GM12878 (cell line): ENCODE measurements around the gene CNKSR3. TPM values are rescaled to one million over a fixed set of nuclear protein-coding genes. Genes with fewer than 3 reads are reported as not detected.

Source experiments
- ATAC-seq: fragments of 200-7000 bp; cut with Tn5 transposase; 3 replicates; pipeline ENCODE4 v1.9.1; 2020; ENCODE audit warnings: mild to moderate bottlenecking, moderate library complexity
- BruUV-seq: library from RNA; stranded (reverse); fragments of 400-500 nt; replicated peaks from 2 replicates; lab custom pipeline; 2021; lab: Mats Ljungman, UMichigan
- CTCF ChIA-PET: fragments of 300-600 bp; sonication (Branson Sonifier 250); formaldehyde crosslinking; extraction: SDS; loops from one replicate; lab custom pipeline; 2021; ENCODE audit warnings: inconsistent platforms; lab: Yijun Ruan, JAX
- POLR2A ChIA-PET: fragments of 350-600 bp; formaldehyde crosslinking; extraction: SDS; loops from one replicate; lab custom pipeline; 2021; ENCODE audit warnings: inconsistent platforms; lab: Charles Lee
- RAD21 ChIA-PET: fragments of 300-600 bp; sonication (Branson Sonifier 250); formaldehyde crosslinking; loops from one replicate; lab custom pipeline; 2023; ENCODE audit warnings: antibody characterized with exemption; ENCODE audit not compliant: unreplicated experiment; lab: Charles Lee
- SMC1A ChIA-PET: fragments of 300-600 bp; sonication (Branson Sonifier 250); formaldehyde crosslinking; loops from one replicate; lab custom pipeline; 2023; ENCODE audit not compliant: unreplicated experiment, uncharacterized antibody; lab: Charles Lee
- DNase-seq: peaks from one replicate; pipeline ENCODE4 v3.0.0-alpha.2; 2011; ENCODE audit warnings: low read depth, low spot score
- FAIRE-seq: peaks from 3 replicates; lab custom pipeline; 2011; peaks lifted over from hg19 to GRCh38; lab: Jason Lieb, UNC
- H2AFZ ChIP-seq: 2 replicates; pipeline ENCODE4 v1.6.0; 2011; ENCODE audit warnings: low read depth, low read length, control low read depth; ENCODE audit not compliant: control insufficient read depth
- H3K27ac ChIP-seq: 2 replicates; pipeline ENCODE4 v1.5.1; 2011; ENCODE audit warnings: control low read depth; ENCODE audit not compliant: control insufficient read depth, insufficient read depth
- H3K27me3 ChIP-seq, 2 experiments: replicated peaks in 1 of 2; 2 replicates each; pipeline versions ENCODE4 v1.6.0 to v1.6.1; 2011; ENCODE audit warnings: low read length in 1 of 2; ENCODE audit not compliant: control insufficient read depth in 2 of 2, insufficient read depth in 2 of 2
- H3K36me3 ChIP-seq, 2 experiments: 2 replicates each; pipeline ENCODE4 v1.5.1; 2011; ENCODE audit warnings: low read length in 1 of 2; ENCODE audit not compliant: control insufficient read depth in 2 of 2, insufficient read depth in 2 of 2
- H3K4me1 ChIP-seq: 2 replicates; pipeline ENCODE4 v1.6.1; 2011; ENCODE audit warnings: mild to moderate bottlenecking, low read length, moderate library complexity, mixed read lengths; ENCODE audit not compliant: control insufficient read depth, insufficient read depth
- H3K4me2 ChIP-seq: 2 replicates; pipeline ENCODE4 v1.6.0; 2011; ENCODE audit warnings: control low read depth; ENCODE audit not compliant: control insufficient read depth, insufficient read depth
- H3K4me3 ChIP-seq: fragments of 200-600 bp; sonication (generic); 2 replicates; pipeline ENCODE4 v1.5.1; 2016
- H3K79me2 ChIP-seq: 2 replicates; pipeline ENCODE4 v1.6.0; 2011; ENCODE audit warnings: low read length; ENCODE audit not compliant: control insufficient read depth, insufficient read depth
- H3K9ac ChIP-seq: 2 replicates; pipeline ENCODE4 v1.8.0; 2011; ENCODE audit warnings: low read length, control low read depth, mixed read lengths; ENCODE audit not compliant: control insufficient read depth, insufficient read depth
- H3K9me3 ChIP-seq: replicated peaks from 3 replicates; pipeline ENCODE4 v1.5.1; 2011; ENCODE audit warnings: mild to moderate bottlenecking, low read length; ENCODE audit not compliant: control insufficient read depth, insufficient read depth
- H4K20me1 ChIP-seq: 2 replicates; pipeline ENCODE4 v1.6.0; 2011; ENCODE audit not compliant: control insufficient read depth, insufficient read depth
- ATF7 ChIP-seq: fragments of 450-650 bp; IDR thresholded peaks from 2 replicates; pipeline ENCODE4 v1.6.1; 2016; ENCODE audit warnings: low read depth, mild to moderate bottlenecking
- BCL11A ChIP-seq: IDR thresholded peaks from 2 replicates; pipeline ENCODE4 v1.6.1; 2011; ENCODE audit warnings: low read depth, low read length
- EGR1 ChIP-seq, 2 experiments: IDR thresholded peaks; 1 replicate in 1 of 2; 2 replicates in 1 of 2; pipeline ENCODE4 v1.6.1; 2011 to 2012; ENCODE audit warnings: low read depth in 2 of 2, low read length in 2 of 2, borderline replicate concordance in 1 of 2, mild to moderate bottlenecking in 1 of 2, moderate library complexity in 1 of 2
- GATAD2B ChIP-seq: fragments of 450-650 bp; conservative IDR thresholded peaks from 2 replicates; pipeline ENCODE4 v1.6.1; 2017; ENCODE audit warnings: low read depth, mild to moderate bottlenecking, moderate library complexity
- JUND ChIP-seq: IDR thresholded peaks from 2 replicates; pipeline ENCODE4 v1.6.1; 2012; ENCODE audit warnings: low read depth, mild to moderate bottlenecking, low read length, improper control_type of control experiment, moderate library complexity
- KAT2A ChIP-seq: conservative IDR thresholded peaks from 2 replicates; pipeline ENCODE4 v1.6.1; 2011; ENCODE audit warnings: low read depth, low read length; ENCODE audit not compliant: control insufficient read depth
- NFYB ChIP-seq: IDR thresholded peaks from 2 replicates; pipeline ENCODE4 v1.6.1; 2011; ENCODE audit warnings: low read depth, mild to moderate bottlenecking, low read length, improper control_type of control experiment, moderate library complexity; ENCODE audit not compliant: insufficient read depth
- RUNX3 ChIP-seq: IDR thresholded peaks from 2 replicates; pipeline ENCODE4 v1.6.1; 2012; ENCODE audit warnings: low read length, inconsistent platforms
- SIN3A ChIP-seq: IDR thresholded peaks from 2 replicates; pipeline ENCODE4 v1.6.1; 2012; ENCODE audit warnings: low read depth, low read length, improper control_type of control experiment
- TCF3 ChIP-seq: IDR thresholded peaks from 2 replicates; pipeline ENCODE4 v1.6.1; 2012; ENCODE audit warnings: low read depth, mild to moderate bottlenecking, low read length, borderline replicate concordance; ENCODE audit not compliant: insufficient read depth
- ZNF622 ChIP-seq: fragments of 450-650 bp; IDR thresholded peaks from 2 replicates; pipeline ENCODE4 v1.6.1; 2017; ENCODE audit warnings: mild to moderate bottlenecking, inconsistent platforms
- WGBS: methylation state at CpG from one replicate; pipeline ENCODE4 v1.1.6; 2016; ENCODE audit warnings: low lambda C conversion rate; ENCODE audit not compliant: insufficient replicate concordance, insufficient coverage; ENCODE audit errors: missing lambda C conversion rate; 5-methylcytosine and 5-hydroxymethylcytosine counted together
- in situ Hi-C: fragments of 300-500 bp; cut with MboI; formaldehyde crosslinking; loops from 9 replicates; pipeline ENCODE4 v1.14.3; 2018; ENCODE audit warnings: mixed read lengths
- intact Hi-C: fragments of 100-400 bp; cut with micrococcal nuclease; formaldehyde crosslinking; loops from one replicate; pipeline ENCODE4 v1.14.2; 2022; ENCODE audit not compliant: unreplicated experiment
- polyA plus RNA-seq, 11 experiments: library from polyadenylated mRNA; depleted of rRNA in 4 of 11; unstranded in 6 of 11; stranded (reverse) in 5 of 11; fragments of >200 nt; fragmentation: Nextera tagmentation in 4 of 11; fragmentation: Illumina TruSeq in 1 of 11; extraction: Ambion mirVana in 4 of 11; extraction: Trizol in 1 of 11; gene quantifications; 1 replicate in 1 of 11; 2 replicates in 10 of 11; pipeline versions ENCODE4 v1.2.1 to v1.2.3, GENCODE V29; 2011 to 2016; ENCODE audit warnings: inconsistent platforms in 2 of 11, missing spikeins in 2 of 11, low read depth in 1 of 11
- total RNA-seq, 4 experiments: library from RNA; depleted of rRNA in 3 of 4; stranded (reverse); fragments of >200 nt in 3 of 4; fragmentation: Illumina TruSeq in 1 of 4; extraction: Trizol in 1 of 4; gene quantifications; 2 replicates each; pipeline versions ENCODE4 v1.2.1 to v1.2.3, GENCODE V29; 2013 to 2021
- TF ChIP-seq, protein P1 (sequence below): IDR thresholded peaks from 2 replicates; pipeline ENCODE4 v1.6.1; 2011; ENCODE audit warnings: borderline replicate concordance, low read depth, mild to moderate bottlenecking, moderate library complexity, mixed read lengths, low read length; ENCODE audit not compliant: insufficient read depth; ENCODE audit errors: extremely low read length
- TF ChIP-seq, protein P2 (sequence below): IDR thresholded peaks from 2 replicates; pipeline ENCODE4 v1.6.1; 2011; ENCODE audit warnings: borderline replicate concordance, low read depth, mild to moderate bottlenecking, moderate library complexity, low read length; ENCODE audit not compliant: insufficient read depth, poor library complexity, severe bottlenecking
- TF ChIP-seq, protein P3 (sequence below): fragments of 450-650 bp; IDR thresholded peaks from 2 replicates; pipeline ENCODE4 v1.6.1; 2017; ENCODE audit warnings: mild to moderate bottlenecking, moderate library complexity

CNKSR3 gene
- total and polyA plus RNA-seq, 10 of the 15 experiments (the other 5 are each of a cell fraction or from before 2014, with no cell fraction given): under 0.01 to 0.48 (median 0.12) TPM; not detected in 2

DNA sequence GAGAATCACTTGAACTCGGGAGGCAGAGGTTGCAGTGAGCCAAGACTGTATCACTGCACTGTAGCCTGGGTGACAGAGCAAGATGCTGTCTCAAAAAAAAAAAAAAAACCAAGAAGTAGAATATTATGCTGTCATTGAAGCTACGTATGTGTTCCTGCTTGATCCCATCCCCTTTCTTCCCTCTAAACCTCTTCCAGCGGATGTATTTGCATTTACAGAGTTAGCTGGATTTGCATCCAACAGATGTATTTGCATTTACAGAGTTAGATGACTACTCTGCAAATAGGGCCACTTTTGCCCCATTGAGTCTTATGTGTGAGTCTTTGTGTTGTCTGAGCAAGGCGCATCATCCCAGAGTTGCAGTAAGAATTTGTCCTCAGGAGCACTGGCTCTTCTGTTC, 128.9 kb downstream of the CNKSR3 start:
- no peak for FAIRE-seq
- ChIA-PET RAD21 (no interaction called here), POLR2A (interaction anchor here (0.8 kb wide), 1 partner anchor 14 kb away, joined by 3 read pairs; no protein-coding TSS in a partner anchor), CTCF (interaction anchor here (0.6 kb wide), 1 partner anchor 20 kb away, joined by 3 read pairs; no protein-coding TSS in a partner anchor), SMC1A (no interaction called here)
- Histone ChIP-seq H3K27me3 (peaks cover 0 to 2% of the 10 kb centered on the region in 2 experiments; a peak in 2 of 4 replicates), H3K4me3 (no peak overlapping the region), H3K9ac (no peak overlapping the region), H3K9me3 (no peaks in the 10 kb centered on the region; the same call in 2 of the 3 replicates), H3K36me3 (no peaks in the 10 kb centered on the region), H3K4me2 (no peak overlapping the region), H3K4me1 (no peaks in the 10 kb centered on the region), H3K27ac (no peak overlapping the region), H3K79me2 (no peaks in the 10 kb centered on the region), H2AFZ (no peak overlapping the region), H4K20me1 (no peaks in the 10 kb centered on the region)
- BruUV-seq: no TSS peak
- no peak for ATAC-seq
- in situ Hi-C loops: no loop called here
- TF ChIP-seq EGR1 (IDR thresholded peaks at IDR 0.05; ENCODE audit: borderline replicate concordance in 1 of 2, low read depth in 2 of 2, low read length in 2 of 2) (no peak), BCL11A (no peak), ATF7 (no peak), ZNF622 (no peak), TCF3 (no peak), KAT2A (no peak), GATAD2B (no peak), SIN3A (no peak), JUND (no peak), NFYB (no peak), RUNX3 (no peak)
- TF ChIP-seq, protein P1, sequence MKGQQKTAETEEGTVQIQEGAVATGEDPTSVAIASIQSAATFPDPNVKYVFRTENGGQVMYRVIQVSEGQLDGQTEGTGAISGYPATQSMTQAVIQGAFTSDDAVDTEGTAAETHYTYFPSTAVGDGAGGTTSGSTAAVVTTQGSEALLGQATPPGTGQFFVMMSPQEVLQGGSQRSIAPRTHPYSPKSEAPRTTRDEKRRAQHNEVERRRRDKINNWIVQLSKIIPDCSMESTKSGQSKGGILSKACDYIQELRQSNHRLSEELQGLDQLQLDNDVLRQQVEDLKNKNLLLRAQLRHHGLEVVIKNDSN: no peak
- TF ChIP-seq, protein P2, sequence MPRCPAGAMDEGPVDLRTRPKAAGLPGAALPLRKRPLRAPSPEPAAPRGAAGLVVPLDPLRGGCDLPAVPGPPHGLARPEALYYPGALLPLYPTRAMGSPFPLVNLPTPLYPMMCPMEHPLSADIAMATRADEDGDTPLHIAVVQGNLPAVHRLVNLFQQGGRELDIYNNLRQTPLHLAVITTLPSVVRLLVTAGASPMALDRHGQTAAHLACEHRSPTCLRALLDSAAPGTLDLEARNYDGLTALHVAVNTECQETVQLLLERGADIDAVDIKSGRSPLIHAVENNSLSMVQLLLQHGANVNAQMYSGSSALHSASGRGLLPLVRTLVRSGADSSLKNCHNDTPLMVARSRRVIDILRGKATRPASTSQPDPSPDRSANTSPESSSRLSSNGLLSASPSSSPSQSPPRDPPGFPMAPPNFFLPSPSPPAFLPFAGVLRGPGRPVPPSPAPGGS: no peak
- TF ChIP-seq, protein P3, sequence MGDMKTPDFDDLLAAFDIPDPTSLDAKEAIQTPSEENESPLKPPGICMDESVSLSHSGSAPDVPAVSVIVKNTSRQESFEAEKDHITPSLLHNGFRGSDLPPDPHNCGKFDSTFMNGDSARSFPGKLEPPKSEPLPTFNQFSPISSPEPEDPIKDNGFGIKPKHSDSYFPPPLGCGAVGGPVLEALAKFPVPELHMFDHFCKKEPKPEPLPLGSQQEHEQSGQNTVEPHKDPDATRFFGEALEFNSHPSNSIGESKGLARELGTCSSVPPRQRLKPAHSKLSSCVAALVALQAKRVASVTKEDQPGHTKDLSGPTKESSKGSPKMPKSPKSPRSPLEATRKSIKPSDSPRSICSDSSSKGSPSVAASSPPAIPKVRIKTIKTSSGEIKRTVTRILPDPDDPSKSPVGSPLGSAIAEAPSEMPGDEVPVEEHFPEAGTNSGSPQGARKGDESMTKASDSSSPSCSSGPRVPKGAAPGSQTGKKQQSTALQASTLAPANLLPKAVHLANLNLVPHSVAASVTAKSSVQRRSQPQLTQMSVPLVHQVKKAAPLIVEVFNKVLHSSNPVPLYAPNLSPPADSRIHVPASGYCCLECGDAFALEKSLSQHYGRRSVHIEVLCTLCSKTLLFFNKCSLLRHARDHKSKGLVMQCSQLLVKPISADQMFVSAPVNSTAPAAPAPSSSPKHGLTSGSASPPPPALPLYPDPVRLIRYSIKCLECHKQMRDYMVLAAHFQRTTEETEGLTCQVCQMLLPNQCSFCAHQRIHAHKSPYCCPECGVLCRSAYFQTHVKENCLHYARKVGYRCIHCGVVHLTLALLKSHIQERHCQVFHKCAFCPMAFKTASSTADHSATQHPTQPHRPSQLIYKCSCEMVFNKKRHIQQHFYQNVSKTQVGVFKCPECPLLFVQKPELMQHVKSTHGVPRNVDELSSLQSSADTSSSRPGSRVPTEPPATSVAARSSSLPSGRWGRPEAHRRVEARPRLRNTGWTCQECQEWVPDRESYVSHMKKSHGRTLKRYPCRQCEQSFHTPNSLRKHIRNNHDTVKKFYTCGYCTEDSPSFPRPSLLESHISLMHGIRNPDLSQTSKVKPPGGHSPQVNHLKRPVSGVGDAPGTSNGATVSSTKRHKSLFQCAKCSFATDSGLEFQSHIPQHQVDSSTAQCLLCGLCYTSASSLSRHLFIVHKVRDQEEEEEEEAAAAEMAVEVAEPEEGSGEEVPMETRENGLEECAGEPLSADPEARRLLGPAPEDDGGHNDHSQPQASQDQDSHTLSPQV: no peak
- 35% methylated on average over 4 of the region's 4 CpGs for WGBS
- intact Hi-C loops: no loop called here
- no peak for DNase-seq
